ENCODE data around the gene PLCD4. TPM values are rescaled to one million over a fixed set of nuclear protein-coding genes. Genes with fewer than 3 reads are reported as not detected.
A peak's percentile ranks its signal among the peaks of the same experiment; 100 is the strongest.

The PLCD4 gene
- polyA plus RNA-seq (2012; rRNA removed) = 8.5 and 11.0 TPM in 2 replicates
- 4.3 and 6.5 TPM in 2 replicates for polyA plus RNA-seq (2012; cell fraction: cytosol; rRNA removed)
- 41.2 and 45.8 TPM in 2 replicates for polyA plus RNA-seq (2012; cell fraction: nucleus; rRNA removed)

- WGBS (ENCODE audit: low lambda C conversion rate) = 6% methylated on average over 8 of the region's 8 CpGs
- no peaks in the 10 kb centered on the region for H3K36me3 ChIP-seq (replicated peaks in 1 of 2; ENCODE audit: control insufficient read depth in 1 of 2, insufficient read depth in 2 of 2, low read length in 1 of 2)
- no peaks in the 10 kb centered on the region for H4K20me1 ChIP-seq (ENCODE audit: insufficient read depth)
- peak within 1 kb of the TSS; percentile 50 to 56 for H3K4me3 ChIP-seq (ENCODE audit: low read depth in 2 of 2, low read length in 1 of 2)
- peak within 1 kb of the TSS; percentile 54 for H3K9ac ChIP-seq
- peaks cover 10 to 25% of the 10 kb centered on the region in 2 experiments for H3K4me1 ChIP-seq (ENCODE audit: control insufficient read depth in 1 of 2, insufficient read depth in 2 of 2, low read depth in 1 of 2, low read length in 1 of 2)
- DNase-seq = peak; percentile 79
- no peaks in the 10 kb centered on the region for H3K9me3 ChIP-seq
- H3K27me3 ChIP-seq (ENCODE audit: insufficient read depth) = no peaks in the 10 kb centered on the region
- H2AFZ ChIP-seq (ENCODE audit: low read depth) = peak within 1 kb of the TSS; percentile 75
- H3K79me2 ChIP-seq (ENCODE audit: insufficient read depth) = no peaks in the 10 kb centered on the region
- peak within 1 kb of the TSS; percentile 62 to 99 for H3K27ac ChIP-seq (ENCODE audit: low read depth in 2 of 2, low read length in 1 of 2)
- ChIA-PET CTCF (interaction anchor here (0.7 to 2.5 kb wide), 10 partner anchors 9 to 306 kb away, joined by 3 to 12 read pairs (median 3); no protein-coding TSS in a partner anchor), POLR2A (interaction anchor here (0.8 to 2.4 kb wide), 20 partner anchors 9 to 390 kb away, joined by 3 to 15 read pairs (median 5); partner anchors contain the start of genes BCS1L, RNF25, STK36 and USP37)
- peak within 1 kb of the TSS; percentile 82 for H3K4me2 ChIP-seq
- no peaks in the 10 kb centered on the region for H3K9me2 ChIP-seq
- H3F3A ChIP-seq (replicated peaks; ENCODE audit: insufficient read depth) = peaks cover 5% of the 10 kb centered on the region
- no peak for TF ChIP-seq JUND (IDR thresholded peaks at IDR 0.05)
- TF ChIP-seq POLR2AphosphoS5 (IDR thresholded peaks at IDR 0.05; ENCODE audit: low read depth, low read length) = peak; percentile 83
- TF ChIP-seq CHD2 (IDR thresholded peaks at IDR 0.05; ENCODE audit: low read length, partially characterized antibody) = no peak
- no peak for TF ChIP-seq PBX3 (IDR thresholded peaks at IDR 0.05)
- no peak for TF ChIP-seq YY1 (IDR thresholded peaks at IDR 0.05; ENCODE audit: low read depth)
- TF ChIP-seq NFIC (IDR thresholded peaks at IDR 0.05; ENCODE audit: borderline replicate concordance) = peak; percentile 23; the same call in 1 of the 2 replicates
- no peak for TF ChIP-seq REST (IDR thresholded peaks at IDR 0.05; ENCODE audit: low read depth, low read length)
- no peak for TF ChIP-seq USF1 (IDR thresholded peaks at IDR 0.05; ENCODE audit: borderline replicate concordance, low read depth)
- 0 out of 2 replicates have a peak, but pooled peaks have one; percentile 8 for TF ChIP-seq RFX5 (IDR thresholded peaks at IDR 0.05; ENCODE audit: low read length)
- TF ChIP-seq EP300 (IDR thresholded peaks at IDR 0.05; ENCODE audit: borderline replicate concordance in 1 of 2, low read depth in 1 of 2, low read length in 1 of 2) = peak in 1 of 2 experiments; percentile 21; a peak in 2 of 4 replicates
- TF ChIP-seq FOXJ3 (CRISPR knock-in tag; IDR thresholded peaks at IDR 0.05) = peak; percentile 38; the same call in 1 of the 2 replicates
- TF ChIP-seq CTCF (IDR thresholded peaks at IDR 0.05) = peak; percentile 19; the same call in 1 of the 2 replicates
- no peak for TF ChIP-seq ELF1 (IDR thresholded peaks at IDR 0.05)
- TF ChIP-seq SIN3A (IDR thresholded peaks at IDR 0.05; ENCODE audit: borderline replicate concordance, low read depth, low read length) = no peak
- no peak for TF ChIP-seq NRF1 (IDR thresholded peaks at IDR 0.05; ENCODE audit: low read depth, low read length)
- no peak for TF ChIP-seq GABPA (IDR thresholded peaks at IDR 0.05; ENCODE audit: low read depth)
- no peak for TF ChIP-seq TEAD4 (IDR thresholded peaks at IDR 0.05; ENCODE audit: borderline replicate concordance, insufficient read depth)
- no peak for TF ChIP-seq MEF2A (IDR thresholded peaks at IDR 0.05; ENCODE audit: borderline replicate concordance, low read depth)
- peak; percentile 76 for TF ChIP-seq GATA2 (CRISPR knock-in tag; IDR thresholded peaks at IDR 0.05)
- TF ChIP-seq RXRA (IDR thresholded peaks at IDR 0.05; ENCODE audit: borderline replicate concordance, low read depth) = no peak
- no peak for TF ChIP-seq IRF3 (IDR thresholded peaks at IDR 0.05; ENCODE audit: low read depth, low read length)
- peak; percentile 14; the same call in 1 of the 2 replicates for TF ChIP-seq RAD21 (IDR thresholded peaks at IDR 0.05; ENCODE audit: low read length)
- no peak for TF ChIP-seq FOXM1 (IDR thresholded peaks at IDR 0.05; ENCODE audit: low read depth)
- TF ChIP-seq USF2 (IDR thresholded peaks at IDR 0.05; ENCODE audit: borderline replicate concordance, low read depth, low read length) = no peak
These were observed at the start of gene PLCD4 for GRCh38 chr2:218607436-218608115. TSS of gene PLCD4 (plus strand) at chr2:218607899. CDS start at chr2:218615740, 7,841 bp downstream.

All from SK-N-SH (cell line).